Mammary epithelial cell (primary cell): Measurements from ENCODE around the gene KCNMA1.

Experiments used
- CTCF ChIP-seq, 2 donors: IDR thresholded peaks in 1 of 2; conservative IDR thresholded peaks in 1 of 2; 2 replicates each; pipeline ENCODE4 v1.5.1; 2011 to 2012; ENCODE audit warnings: inconsistent platforms in 2 of 2, low read length in 2 of 2, mild to moderate bottlenecking in 2 of 2, control low read depth in 1 of 2, low read depth in 1 of 2; ENCODE audit not compliant: insufficient read depth in 1 of 2; ENCODE audit errors: extremely low read depth in 1 of 2
- EZH2 ChIP-seq: IDR thresholded peaks from 2 replicates; pipeline ENCODE4 v1.6.1; 2012; ENCODE audit warnings: low read length, inconsistent platforms, borderline replicate concordance

GRCh38 chr10:77240041-77240652 lies 397.5 kb downstream of the KCNMA1 start:
- no peak for TF ChIP-seq CTCF (conservative IDR thresholded peaks at IDR 0.05 in 1 of 2, IDR thresholded peaks at IDR 0.05 in 1 of 2; ENCODE audit: extremely low read depth in 1 of 2, insufficient read depth in 1 of 2, low read depth in 1 of 2, low read length in 2 of 2)
- TF ChIP-seq EZH2 = no peak
